Natural killer cell (primary cell): Measurements from ENCODE around the gene ALDOB. TPM values are rescaled to one million over a fixed set of nuclear protein-coding genes. Genes with fewer than 3 reads are reported as not detected.

Experiments used
- ATAC-seq, 3 donors: fragments of 150-1000 bp in 2 of 3; fragments of 200-7000 bp in 1 of 3; cut with Tn5 transposase; 1 replicate in 1 of 3; 2 replicates in 2 of 3; pipeline ENCODE4 v1.10.0; 2021; ENCODE audit warnings: mild to moderate bottlenecking in 2 of 3, moderate library complexity in 2 of 3
- DNase-seq, 2 donors: peaks; one replicate each; pipeline versions ENCODE4 v3.0.0 to v3.0.0-alpha.2; 2013 to 2021; ENCODE audit warnings: mixed read lengths in 1 of 2
- H3K27ac ChIP-seq: one replicate; pipeline ENCODE4 v1.5.1; 2013; ENCODE audit warnings: mild to moderate bottlenecking, low read length
- H3K27me3 ChIP-seq: one replicate; pipeline ENCODE4 v1.6.1; 2013; ENCODE audit warnings: low read length; ENCODE audit not compliant: control insufficient read depth, insufficient read depth
- H3K36me3 ChIP-seq: one replicate; pipeline ENCODE4 v1.6.1; 2013; ENCODE audit warnings: low read length; ENCODE audit not compliant: control insufficient read depth, insufficient read depth
- H3K4me1 ChIP-seq: one replicate; pipeline ENCODE4 v1.6.1; 2013; ENCODE audit warnings: low read length; ENCODE audit not compliant: control insufficient read depth, insufficient read depth
- H3K4me3 ChIP-seq: one replicate; pipeline ENCODE4 v1.5.1; 2013; ENCODE audit warnings: low read length
- H3K9me3 ChIP-seq: one replicate; pipeline ENCODE4 v1.6.1; 2013; ENCODE audit warnings: low read length; ENCODE audit not compliant: control insufficient read depth, insufficient read depth
- H3K27ac Mint-ChIP-seq, 2 donors: one replicate each; pipeline ENCODE4 v1.8.0; 2022; ENCODE audit warnings: mild to moderate bottlenecking in 2 of 2, mixed read lengths in 2 of 2, moderate library complexity in 1 of 2
- H3K27me3 Mint-ChIP-seq, 2 donors: one replicate each; pipeline ENCODE4 v1.8.0; 2022; ENCODE audit warnings: low read depth in 2 of 2, mixed read lengths in 2 of 2
- H3K36me3 Mint-ChIP-seq: one replicate; pipeline ENCODE4 v1.8.0; 2022; ENCODE audit warnings: mixed read lengths
- H3K4me1 Mint-ChIP-seq, 2 donors: one replicate each; pipeline ENCODE4 v1.8.0; 2022; ENCODE audit warnings: mixed read lengths in 2 of 2
- H3K4me3 Mint-ChIP-seq: one replicate; pipeline ENCODE4 v1.8.0; 2022; ENCODE audit warnings: mild to moderate bottlenecking, moderate library complexity, mixed read lengths
- H3K9me3 Mint-ChIP-seq, 2 donors: one replicate each; pipeline ENCODE4 v1.8.0; 2022; ENCODE audit warnings: mixed read lengths in 2 of 2
- CTCF ChIP-seq: fragments of 200-600 bp; IDR thresholded peaks from one replicate; pipeline ENCODE4 v1.8.0; 2022; ENCODE audit warnings: antibody characterized with exemption
- WGBS: methylation state at CpG from one replicate; pipeline ENCODE4 v1.1.7; 2013; ENCODE audit warnings: missing lambda C conversion rate; ENCODE audit not compliant: insufficient coverage; 5-methylcytosine and 5-hydroxymethylcytosine counted together
- intact Hi-C: fragments of 100-400 bp; cut with micrococcal nuclease; formaldehyde crosslinking; loops from one replicate; pipeline ENCODE4 v1.14.2; 2022
- total RNA-seq, 4 donors: library from RNA; stranded (reverse); fragments of 120-200 nt in 1 of 4; gene quantifications; one replicate each; pipeline versions ENCODE4 v1.2.3 to v1.2.4, GENCODE V29; 2013 to 2022

ALDOB gene
- not detected for total RNA-seq
- total RNA-seq (2013): not detected

- no peaks in the 10 kb centered on the region for H3K4me1 ChIP-seq
- no peak within 1 kb of the TSS for H3K27ac ChIP-seq
- DNase-seq (no peak), ATAC-seq (no peak)
- TF ChIP-seq CTCF: no peak
- 50% methylated on average over 1 of the region's 2 CpGs for WGBS
- no peaks in the 10 kb centered on the region for H3K27me3 ChIP-seq
- no peaks in the 10 kb centered on the region for H3K9me3 Mint-ChIP-seq
- H3K9me3 ChIP-seq: no peaks in the 10 kb centered on the region
- H3K27ac Mint-ChIP-seq: no peak within 1 kb of the TSS
- intact Hi-C loops: no loop called here
- H3K27me3 Mint-ChIP-seq: peaks cover 14 to 24% of the 10 kb centered on the region in 2 donors
- H3K36me3 Mint-ChIP-seq: no peaks in the 10 kb centered on the region
- no peaks in the 10 kb centered on the region for H3K36me3 ChIP-seq
- H3K4me1 Mint-ChIP-seq: no peaks in the 10 kb centered on the region
- H3K4me3 ChIP-seq: no peak within 1 kb of the TSS
- no peak within 1 kb of the TSS for H3K4me3 Mint-ChIP-seq
These were observed at the start of gene ALDOB for GRCh38 chr9:101435601-101436079. ALDOB (minus strand) TSS chr9:101435774; CDS start chr9:101430887, 4,887 bp downstream.

GRCh38 chr9:101484046-101484445 lies 48.5 kb upstream of the ALDOB start:
- no peaks in the 10 kb centered on the region for H3K4me1 Mint-ChIP-seq
- no peak overlapping the region for H3K27ac Mint-ChIP-seq
- H3K9me3 Mint-ChIP-seq: no peaks in the 10 kb centered on the region
- no peaks in the 10 kb centered on the region for H3K9me3 ChIP-seq
- no peak overlapping the region for H3K27ac ChIP-seq
- no peaks in the 10 kb centered on the region for H3K36me3 Mint-ChIP-seq
- DNase-seq: no peak
- no peak for ATAC-seq
- peaks cover 5% of the 10 kb centered on the region for H3K27me3 ChIP-seq
- peaks cover 43 to 48% of the 10 kb centered on the region in 2 donors for H3K27me3 Mint-ChIP-seq
- no peak overlapping the region for H3K4me3 ChIP-seq
- intact Hi-C loops: no loop called here
- no peaks in the 10 kb centered on the region for H3K4me1 ChIP-seq
- no peaks in the 10 kb centered on the region for H3K36me3 ChIP-seq
- no peak overlapping the region for H3K4me3 Mint-ChIP-seq
- no CpG with 5 or more reads among the region's 1 CpG for WGBS
- no peak for TF ChIP-seq CTCF

- intact Hi-C loops: no loop called here
- no peak for TF ChIP-seq CTCF
- WGBS: 75% methylated on average over 1 of the region's 1 CpG
- Mint-ChIP-seq H3K36me3 (no peaks in the 10 kb centered on the region), H3K4me1 (no peaks in the 10 kb centered on the region), H3K4me3 (no peak overlapping the region), H3K27ac (no peak overlapping the region), H3K9me3 (no peaks in the 10 kb centered on the region), H3K27me3 (peaks cover 29 to 38% of the 10 kb centered on the region in 2 donors)
- H3K27me3 ChIP-seq: peaks cover under 1% of the 10 kb centered on the region
- no peaks in the 10 kb centered on the region for H3K36me3 ChIP-seq
- no peak overlapping the region for H3K4me3 ChIP-seq
- no peaks in the 10 kb centered on the region for H3K9me3 ChIP-seq
- no peak for ATAC-seq
- H3K27ac ChIP-seq: no peak overlapping the region
- H3K4me1 ChIP-seq: no peaks in the 10 kb centered on the region
- no peak for DNase-seq
These were observed 45.7 kb upstream of the ALDOB start for GRCh38 chr9:101481261-101481660.

GRCh38 chr9:101480386-101480785 lies 44.8 kb upstream of the ALDOB start:
- no peaks in the 10 kb centered on the region for H3K36me3 ChIP-seq
- peaks cover 22 to 31% of the 10 kb centered on the region in 2 donors for H3K27me3 Mint-ChIP-seq

More at GRCh38 chr9:101480386-101480785, 44.8 kb upstream of the ALDOB start:
- no peak overlapping the region for H3K4me3 Mint-ChIP-seq
- ATAC-seq (no peak), DNase-seq (no peak)
- no peak overlapping the region for H3K27ac Mint-ChIP-seq
- H3K36me3 Mint-ChIP-seq: no peaks in the 10 kb centered on the region
- Histone ChIP-seq H3K4me1 (no peaks in the 10 kb centered on the region), H3K9me3 (no peaks in the 10 kb centered on the region), H3K27ac (no peak overlapping the region), H3K27me3 (no peaks in the 10 kb centered on the region), H3K4me3 (no peak overlapping the region)
- intact Hi-C loops: no loop called here
- TF ChIP-seq CTCF: no peak
- H3K4me1 Mint-ChIP-seq: no peaks in the 10 kb centered on the region
- no peaks in the 10 kb centered on the region for H3K9me3 Mint-ChIP-seq
